ENCODE results near the gene SVBP. TPM values are rescaled to one million over a fixed set of nuclear protein-coding genes. Genes with fewer than 3 reads are reported as not detected.

The SVBP gene
- total RNA-seq, 1 donor from 2014 or later: 38.3 TPM

DNA sequence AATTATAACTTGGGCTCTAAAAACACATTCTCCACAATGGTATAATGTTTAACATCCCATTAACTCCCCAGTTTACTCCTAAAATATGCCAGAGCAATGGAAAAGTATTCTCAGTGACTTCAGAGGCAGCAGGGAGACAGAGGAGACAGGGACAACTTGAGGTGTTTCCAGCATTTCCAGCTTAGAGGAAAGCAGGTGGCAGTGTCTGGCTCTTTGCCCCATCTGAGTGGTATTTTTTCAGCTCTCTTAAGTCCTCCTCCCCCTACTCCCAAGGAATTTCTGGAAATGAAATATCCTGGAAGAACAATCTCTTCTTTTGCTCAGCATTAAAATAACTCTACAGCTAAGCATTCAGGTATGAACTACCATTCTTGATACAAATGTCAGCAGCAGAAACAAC, 11.0 kb downstream of the SVBP start:
- no peak for DNase-seq (ENCODE audit: low spot score)

DNA sequence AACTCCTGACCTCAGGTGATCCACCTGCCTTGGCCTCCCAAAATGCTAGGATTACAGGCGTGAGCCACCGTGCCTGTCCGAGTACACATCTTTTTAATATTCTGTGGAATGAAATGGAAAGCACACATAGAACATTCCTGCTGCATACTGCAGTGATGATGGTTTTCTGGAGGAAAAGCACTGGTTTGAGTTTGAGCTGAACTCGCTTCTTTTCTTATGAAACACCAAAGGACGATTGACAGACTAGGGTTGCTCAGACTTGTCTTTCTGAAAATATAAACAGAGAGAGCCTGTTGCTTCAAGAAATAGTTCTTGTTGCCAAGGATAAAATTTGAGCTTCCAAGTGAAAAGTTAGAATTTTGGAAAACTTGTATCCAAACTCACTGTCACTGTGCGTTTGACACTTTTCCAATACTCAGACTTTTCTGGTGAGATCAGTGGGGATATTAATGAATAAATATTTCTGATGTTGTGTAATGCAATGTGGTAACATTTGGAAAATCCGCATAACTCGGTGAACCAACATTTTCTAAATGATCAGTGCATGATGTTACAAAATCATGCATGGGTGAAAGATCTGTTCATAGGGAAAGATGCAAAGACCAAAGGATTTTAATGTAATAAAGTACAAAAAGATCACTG, 15.2 kb downstream of the SVBP start:
- DNase-seq (ENCODE audit: low spot score): no peak

DNA sequence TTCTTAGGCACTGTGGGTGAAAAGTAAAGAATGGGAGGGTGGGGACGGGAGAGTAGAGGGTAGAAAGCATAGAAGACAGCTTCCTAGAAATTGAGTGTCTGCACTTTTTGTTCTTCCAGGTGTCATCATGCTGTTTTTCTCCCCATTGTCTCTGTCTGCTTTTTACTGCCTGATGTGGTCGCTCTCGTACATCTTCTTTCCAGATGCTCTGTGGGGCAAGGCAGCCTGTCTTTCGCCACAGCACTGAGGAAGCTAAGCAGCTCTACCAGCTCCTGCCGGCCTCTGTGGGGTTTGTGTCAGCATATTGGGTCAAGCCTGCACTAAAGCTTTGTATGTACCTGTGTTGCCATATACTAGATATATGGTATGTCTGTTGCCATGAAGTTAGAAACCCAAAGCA, 19.2 kb downstream of the SVBP start:
- no peak for DNase-seq (ENCODE audit: low spot score)

DNA sequence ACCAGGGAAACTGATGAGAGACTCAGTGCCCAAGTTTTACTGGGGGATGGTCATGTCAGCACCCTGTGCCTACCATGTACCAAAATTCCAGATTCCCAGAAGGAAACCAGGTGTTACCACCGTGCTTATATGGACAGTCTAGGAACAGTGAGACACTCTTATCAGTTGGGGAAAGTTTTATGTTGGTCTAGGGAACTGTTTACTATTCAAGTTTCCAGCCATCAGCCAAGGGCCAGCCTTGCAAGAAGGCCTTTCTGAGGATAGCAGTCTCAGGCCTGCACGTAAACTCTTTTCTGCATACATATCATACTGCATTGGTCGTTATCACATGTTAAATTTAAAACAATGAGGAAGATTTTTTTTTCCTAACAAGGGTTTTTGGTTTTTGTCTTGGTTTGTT, 19.8 kb downstream of the SVBP start:
- DNase-seq (ENCODE audit: low spot score): no peak

DNA sequence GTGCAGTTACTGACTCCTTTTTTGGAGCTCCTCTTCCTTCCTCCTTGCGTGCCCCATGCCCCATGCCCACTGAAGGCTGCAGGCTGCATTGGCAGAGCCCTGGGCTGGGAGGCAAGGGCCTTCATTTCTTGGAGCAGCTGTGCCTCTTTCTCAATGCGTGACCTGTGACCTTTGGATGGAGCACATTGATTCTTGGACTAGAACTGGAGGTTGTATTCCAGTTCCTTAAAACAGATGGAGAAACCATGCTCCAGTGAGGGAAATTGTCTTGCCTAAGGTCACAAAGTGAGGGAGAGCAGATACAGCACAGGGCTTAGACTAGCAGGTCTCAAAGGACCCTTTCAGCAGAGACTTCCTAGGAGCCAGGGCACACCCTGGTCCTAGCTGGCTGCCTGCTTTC, 23.4 kb downstream of the SVBP start:
- DNase-seq (ENCODE audit: low spot score): no peak

DNA sequence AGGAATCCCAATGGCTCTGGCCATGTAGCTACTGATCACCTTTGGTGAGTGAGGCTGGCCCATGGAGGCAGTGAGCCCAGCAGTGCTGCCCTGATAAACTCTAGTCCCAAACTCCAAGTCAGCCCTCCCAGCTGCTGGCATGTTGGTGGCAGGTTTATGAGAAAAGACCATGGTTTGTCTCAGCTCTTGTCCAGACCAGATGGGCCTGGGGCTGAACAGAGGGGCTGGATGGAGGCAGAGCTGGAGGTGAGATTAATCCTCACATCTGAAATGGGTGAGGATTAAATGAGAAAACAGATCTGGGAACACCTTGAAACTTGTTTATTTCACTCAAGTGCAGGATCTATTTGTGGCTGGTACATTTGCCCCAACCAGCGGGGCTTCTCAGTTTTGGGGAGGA, 29.2 kb downstream of the SVBP start:
- DNase-seq (ENCODE audit: low spot score): no peak

DNA sequence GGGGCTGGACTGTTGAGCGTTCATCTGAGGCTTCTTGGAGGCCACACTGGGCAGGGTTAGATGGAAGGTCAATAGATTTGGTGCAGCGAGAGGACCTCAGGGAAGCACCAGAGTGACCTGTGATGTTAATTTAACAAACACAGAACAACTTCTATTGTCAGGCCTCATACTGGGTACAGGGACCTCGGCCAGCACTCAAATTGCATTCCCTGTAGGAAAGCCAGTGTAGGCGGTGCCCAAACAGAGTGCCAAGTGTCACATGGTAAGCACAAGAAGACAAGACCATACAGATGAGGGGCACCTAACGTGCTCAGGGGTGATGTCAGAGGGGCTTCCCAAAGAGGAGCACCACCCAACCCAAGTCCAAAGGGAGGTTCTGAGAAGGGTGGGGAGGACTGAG, 31.1 kb downstream of the SVBP start:
- no peak for DNase-seq (ENCODE audit: low spot score)

DNA sequence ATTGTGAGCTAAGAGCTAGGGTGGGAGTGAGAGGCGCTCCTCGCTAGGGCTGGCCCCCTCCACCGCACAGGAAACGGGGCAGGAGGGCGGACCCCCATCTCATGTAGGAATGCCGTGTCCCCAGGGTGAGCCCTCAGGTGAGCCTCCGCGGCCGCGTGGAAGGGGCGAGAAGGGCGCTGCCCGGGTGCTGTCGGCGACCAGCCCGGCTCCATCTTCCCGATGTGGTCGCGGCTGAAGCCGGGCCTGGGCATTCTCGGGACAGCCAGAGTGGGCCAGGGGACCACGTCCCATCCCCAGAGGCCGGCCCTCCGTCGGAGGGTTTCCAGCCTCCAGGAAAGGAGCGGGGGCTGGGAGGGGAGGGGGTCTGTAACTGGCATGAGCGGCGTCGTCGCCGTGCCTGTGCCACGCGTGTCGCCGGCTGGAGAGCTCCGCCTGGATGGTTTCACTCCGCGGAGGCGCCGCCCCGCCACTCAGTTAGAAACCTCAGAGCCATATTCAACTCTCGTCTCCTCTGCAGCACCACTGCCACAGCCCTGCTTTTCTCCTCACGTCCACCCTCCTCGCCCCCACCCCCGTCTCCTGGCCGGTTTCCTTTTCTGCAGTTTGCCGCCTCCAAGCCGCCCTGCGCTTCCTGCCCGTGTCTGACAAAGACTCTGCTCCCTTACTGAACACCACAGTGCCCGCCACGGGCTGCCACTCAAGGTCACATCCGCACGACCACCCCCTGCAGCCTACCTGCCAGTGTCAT, 32.1 kb downstream of the SVBP start, which contains the start of gene TMEM269:
Gene TMEM269, plus strand, starts transcription at position 46 of the 748 bp plus-strand sequence. CDS start 4,903 bp downstream, outside the sequence.
- DNase-seq (ENCODE audit: low spot score): peak; percentile 22

DNA sequence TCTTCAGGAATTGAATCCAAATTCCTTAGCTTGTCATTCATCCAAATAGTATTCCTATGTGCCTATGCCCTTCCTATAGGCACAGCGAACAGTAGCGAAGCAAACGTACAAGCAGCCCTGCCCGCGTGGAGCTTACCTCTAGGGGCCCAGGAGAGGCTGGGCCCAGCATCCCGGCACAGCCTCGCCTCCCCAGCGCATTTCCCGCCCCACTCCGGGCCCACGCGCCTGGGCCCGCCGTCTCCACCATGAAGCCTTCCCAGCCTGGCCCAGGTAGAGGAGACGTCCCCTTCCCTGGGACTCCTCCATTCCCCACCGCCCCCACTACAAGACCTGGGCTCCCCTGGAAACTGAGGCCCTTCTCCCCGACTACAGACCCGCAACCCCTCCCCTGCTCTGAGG, 32.7 kb downstream of the SVBP start:
- no peak for DNase-seq (ENCODE audit: low spot score)

DNA sequence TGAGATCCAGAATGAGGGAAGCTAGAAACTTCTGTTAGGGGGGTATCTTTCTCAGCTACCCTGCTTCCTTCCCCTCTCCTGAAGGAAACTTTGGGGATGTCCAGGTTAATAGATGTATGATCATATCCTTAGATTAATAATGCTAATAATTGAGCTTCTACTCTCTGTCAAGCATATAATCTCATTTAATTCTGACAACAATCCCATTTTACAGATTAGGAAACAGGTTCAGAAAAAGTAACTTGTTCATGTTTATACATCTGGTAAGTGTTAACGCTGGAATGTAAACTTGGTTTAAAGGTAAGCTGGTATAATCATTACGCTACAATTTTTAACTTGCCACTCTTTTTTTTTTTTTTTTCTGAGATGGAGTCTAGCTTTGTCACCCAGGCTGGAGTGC, 34.1 kb downstream of the SVBP start:
- no peak for DNase-seq (ENCODE audit: low spot score)

DNA sequence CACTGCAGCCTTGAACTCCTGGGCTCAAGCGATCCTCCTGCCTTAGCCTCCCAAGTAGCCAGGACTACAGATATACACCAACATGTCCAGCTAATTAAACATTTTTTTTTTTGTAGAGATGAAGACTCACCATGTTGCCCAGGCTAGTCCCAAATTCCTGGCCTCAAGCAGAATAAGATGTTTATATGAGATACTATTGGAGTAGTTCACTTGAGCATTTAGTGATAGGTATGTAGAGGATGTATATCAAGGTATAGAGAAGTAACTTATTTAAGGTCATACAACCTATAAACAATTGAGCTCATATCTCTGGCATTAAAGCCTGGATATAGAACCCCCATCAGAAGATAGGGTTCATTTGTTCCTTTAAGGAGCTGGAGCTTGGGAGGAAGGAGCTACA, 37.0 kb downstream of the SVBP start:
- DNase-seq (ENCODE audit: low spot score): no peak

DNA sequence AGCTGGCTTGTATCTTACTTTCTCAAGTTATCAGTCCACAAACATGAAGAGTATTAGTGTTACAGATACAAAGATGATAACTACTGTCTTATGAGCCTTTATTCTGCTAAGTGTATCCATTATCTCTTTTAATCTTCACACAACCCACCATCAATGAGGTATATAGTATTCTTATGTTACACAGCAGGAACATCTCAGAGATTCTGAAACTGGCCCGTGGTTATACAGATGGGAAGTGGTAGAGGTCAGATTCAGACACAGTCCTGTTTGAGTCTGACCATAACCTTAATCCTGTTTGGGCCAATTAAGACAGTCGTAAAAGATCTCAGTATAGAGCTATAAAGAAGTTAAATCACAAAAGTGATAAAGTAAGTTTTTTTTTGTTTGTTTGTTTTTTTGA, 37.5 kb downstream of the SVBP start:
- no peak for DNase-seq (ENCODE audit: low spot score)

DNA sequence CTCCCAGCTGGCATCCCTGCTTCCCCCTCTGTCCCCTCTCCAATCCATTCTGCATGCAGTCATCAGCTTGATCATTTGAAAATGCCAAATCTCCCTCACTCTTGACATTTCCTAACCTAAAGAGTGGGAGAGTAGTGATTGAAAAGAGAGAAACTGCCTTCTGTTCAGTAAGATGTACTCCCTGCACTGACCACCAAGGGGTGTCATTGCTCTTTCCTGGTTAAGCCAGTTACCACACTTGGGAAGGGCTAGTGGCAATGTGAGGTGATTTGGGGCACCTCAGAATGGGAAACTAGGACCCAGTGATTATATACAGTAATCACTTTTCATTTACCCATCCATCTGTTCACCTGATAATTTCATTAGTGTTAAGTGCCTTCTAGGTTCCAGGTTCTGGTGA, 39.3 kb downstream of the SVBP start:
- peak; percentile 29 for DNase-seq (ENCODE audit: low spot score)

DNA sequence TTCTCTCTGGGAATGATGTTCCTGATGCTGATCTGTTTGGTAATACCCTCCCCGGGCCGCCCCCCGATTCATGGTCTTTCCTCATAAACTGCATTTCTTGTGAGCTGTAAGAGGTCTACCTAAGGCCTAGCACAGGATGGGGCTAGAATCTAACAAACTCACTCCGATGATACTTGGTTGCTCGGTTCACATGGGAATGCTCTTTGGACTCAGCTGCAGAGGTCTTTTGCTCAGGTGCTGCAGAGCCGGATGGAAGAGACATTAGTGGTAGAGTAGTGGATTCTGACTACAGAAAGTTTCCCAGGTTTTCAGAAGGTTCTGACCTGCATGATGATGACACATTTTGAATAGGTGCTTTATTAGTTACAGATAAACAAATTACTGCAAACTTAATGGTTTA, 40.7 kb downstream of the SVBP start:
- DNase-seq (ENCODE audit: low spot score): no peak

DNA sequence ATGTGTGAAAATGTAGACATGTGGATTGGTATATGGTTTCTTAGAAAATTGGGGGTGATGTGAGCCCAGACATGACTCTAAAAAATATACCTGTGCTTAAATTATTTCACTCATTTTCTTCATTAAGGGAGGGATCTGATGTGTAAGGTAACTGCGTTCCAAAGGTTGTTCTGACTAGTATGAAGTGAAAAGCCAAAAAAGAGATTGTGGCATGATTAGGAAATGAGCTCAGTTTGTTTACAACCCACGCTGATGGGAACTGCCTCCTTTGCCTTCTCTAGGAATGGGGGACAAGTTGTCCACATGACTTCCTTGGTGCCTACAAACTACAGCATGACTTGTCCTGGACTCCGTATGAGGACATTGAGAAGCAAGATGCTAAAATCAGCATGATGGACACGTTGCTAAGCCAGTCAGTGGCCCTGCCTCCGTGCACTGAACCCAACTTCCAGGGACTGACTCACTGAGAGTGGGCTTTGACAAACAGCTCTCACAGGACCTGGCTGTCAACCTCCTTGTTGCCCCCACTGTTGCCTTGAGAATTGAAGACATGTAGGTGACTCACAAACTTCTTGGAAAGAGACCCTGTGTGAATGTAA, 42.2 kb downstream of the SVBP start:
- DNase-seq (ENCODE audit: low spot score): no peak

DNA sequence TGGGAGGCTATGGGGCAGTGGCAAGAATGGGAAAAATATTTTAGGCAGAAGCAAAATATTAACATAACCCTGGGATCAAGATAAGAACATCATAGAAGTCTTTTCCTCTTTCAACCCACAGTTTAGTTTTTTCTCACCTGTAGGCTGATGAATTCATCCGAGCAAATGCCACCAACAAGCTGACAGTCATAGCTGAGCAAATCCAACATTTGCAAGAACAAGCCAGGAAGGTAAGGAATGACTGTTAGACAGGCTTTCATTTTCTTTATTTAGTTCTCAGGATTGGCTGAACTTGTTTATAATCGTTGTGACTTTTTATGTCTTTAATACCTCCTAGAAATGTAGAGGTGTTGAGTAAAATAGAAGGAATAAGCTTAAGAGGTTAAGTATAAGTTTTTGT, 43.8 kb downstream of the SVBP start:
- DNase-seq (ENCODE audit: low spot score): no peak

DNA sequence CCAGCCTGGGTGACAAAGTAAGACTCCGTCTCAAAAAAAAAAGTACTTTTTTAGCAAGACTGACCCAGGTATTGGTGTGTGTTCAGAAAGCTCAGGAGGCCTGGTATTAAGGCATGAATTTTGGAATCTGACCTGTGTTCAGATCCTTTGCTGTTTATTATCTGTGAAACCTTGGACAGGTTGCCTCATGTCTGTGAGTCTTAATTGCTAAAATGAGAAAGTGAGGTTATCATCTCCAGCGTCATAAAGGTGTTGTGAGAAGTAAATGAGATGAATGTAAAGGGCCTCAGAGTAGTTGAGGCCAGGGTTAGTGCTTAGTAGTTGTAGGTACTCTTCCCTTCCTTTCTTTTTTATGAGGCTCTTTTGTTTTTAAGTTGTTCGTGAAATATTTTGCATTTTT, 47.4 kb downstream of the SVBP start:
- no peak for DNase-seq (ENCODE audit: low spot score)

DNA sequence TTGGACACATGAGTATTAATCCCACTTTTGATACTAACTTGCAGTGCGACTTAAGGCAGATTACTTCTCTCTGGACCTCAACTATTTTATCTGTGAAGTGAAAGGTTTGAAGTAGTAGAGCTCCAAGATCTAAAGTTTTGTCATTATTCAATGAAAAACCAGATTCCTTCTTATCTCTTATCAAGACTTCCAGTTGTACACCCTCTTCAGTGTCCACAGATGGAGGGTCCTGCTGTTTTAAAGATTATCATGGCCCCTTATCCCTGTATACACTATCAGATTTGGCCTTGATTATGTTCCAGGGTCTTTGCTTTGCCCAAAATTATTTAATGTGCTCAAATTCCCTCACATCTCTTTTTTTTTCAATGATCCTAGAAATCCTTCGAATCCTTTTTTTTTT, 49.0 kb downstream of the SVBP start:
- DNase-seq (ENCODE audit: low spot score): no peak

DNA sequence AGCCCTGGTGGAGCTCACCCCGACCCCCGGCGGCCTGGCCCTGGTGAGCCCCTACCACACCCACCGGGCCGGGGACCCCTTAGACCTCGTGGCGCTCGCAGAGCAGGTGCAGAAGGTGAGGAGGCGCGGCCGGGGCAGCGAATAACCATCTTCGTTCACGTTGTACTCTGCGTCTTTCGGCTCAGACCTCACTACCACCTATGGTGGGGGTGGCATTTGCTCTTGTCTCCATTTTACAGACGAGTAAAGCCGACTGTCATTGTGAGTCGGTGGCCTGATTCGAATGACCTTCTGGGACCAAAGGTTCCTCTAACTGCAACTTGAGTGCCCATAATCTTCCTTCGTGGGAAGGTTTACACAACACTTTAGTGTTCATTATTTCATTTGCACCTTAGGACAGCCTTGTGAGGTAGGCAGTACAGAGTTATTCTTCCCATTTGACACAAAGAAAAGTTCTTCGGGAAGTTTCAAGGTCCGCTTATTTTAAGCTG, 49.6 kb downstream of the SVBP start:
- DNase-seq (ENCODE audit: low spot score): peak; percentile 23

DNA sequence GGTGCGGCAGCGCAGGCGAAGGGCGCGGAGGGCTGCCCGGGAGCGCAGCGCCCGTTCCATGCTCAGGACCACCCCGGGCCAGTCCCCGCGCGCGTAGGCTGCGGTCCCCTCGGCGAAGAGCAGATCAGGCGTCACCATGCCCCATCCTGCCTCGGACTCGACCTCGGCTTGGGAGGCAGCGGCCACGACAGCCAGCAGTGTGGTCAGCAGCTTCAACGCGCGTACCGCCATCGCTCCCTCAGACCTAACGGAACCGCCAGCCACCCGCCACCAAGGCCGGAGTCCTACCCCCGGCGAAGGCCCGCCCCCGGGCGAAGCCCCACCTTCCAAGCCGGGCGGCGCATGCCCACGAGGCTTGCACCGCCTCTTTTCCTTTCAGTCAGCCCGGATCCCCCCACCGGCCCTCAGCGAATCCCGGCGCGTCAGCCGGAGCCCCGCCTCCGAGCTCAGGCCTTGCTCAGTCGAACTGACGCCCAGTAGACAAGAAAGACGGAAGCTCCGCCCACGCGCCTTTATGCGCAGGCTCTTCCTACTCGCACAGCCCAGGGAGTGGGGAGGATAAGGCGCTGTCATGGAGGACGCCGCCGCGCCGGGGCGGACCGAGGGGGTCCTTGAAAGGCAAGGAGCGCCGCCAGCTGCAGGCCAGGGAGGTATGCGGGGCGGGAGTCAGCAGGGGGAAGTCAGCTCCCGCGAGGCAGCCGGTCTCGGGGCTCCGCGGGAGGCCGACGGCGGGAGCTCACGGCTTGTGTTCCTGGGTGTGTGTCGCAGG, 50.3 kb downstream of the SVBP start, which contains the start of the genes C1orf50 and P3H1:
Gene C1orf50, plus strand, starts transcription at position 509 of the 769 bp plus-strand sequence. Its CDS starts 63 bp downstream, at position 572.
Gene P3H1, minus strand, starts transcription at position 288 of the 769 bp plus-strand sequence. Its CDS starts 57 bp downstream, at position 231.
- peak; percentile 100 for DNase-seq (ENCODE audit: low spot score)

DNA sequence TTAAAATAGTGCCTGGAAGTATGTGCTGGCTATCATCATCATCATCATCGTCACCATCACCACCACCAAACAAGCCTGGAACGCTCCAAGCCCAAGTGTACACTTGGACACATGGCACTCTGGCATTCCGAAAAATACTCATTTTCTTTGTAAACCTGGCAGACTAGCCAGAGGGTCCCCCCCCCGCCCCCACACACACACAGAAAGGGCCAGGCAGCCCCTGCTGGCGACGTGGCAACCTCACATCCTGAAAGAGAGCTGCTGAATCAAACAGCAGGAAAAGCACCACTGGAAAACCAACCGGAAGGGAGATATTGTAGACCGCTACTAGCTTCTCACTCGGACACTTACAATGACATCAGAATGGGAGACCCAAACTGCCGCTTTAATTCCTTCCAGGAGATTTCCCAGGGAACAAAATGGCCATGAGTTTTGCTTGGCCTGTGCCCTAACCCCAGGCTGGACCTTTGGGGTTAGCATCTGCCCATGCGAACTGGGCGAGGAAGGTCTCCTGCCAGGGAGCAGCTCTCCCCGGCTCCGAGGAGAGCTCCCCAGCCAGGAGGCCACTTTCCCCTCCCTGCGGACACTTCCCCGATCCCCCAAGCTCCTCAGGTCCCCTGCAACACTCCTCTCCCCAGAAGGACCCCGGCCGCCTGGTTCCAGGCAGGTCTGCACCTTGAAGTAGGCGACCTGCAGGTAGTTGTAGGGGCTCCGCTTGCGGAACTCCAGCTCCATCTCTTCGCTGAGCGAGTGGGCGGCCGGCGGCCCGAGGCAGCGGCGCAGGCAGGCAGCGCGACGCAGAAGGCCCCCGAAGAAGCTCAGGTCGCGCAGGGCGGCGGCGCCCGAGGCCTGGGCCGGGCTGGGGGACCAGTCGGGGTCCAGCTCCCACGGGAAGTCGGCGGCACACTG, 51.1 kb downstream of the SVBP start:
- peak; percentile 77 for DNase-seq (ENCODE audit: low spot score)

Data from umbilical cord (tissue), 2 donors.